Measurements from ENCODE around the gene SAMD1. TPM values are rescaled to one million over a fixed set of nuclear protein-coding genes. Genes with fewer than 3 reads are reported as not detected.

Gene SAMD1
- total RNA-seq, 1 experiment from 2014 or later, result 62.2 TPM

GRCh38 chr19:14116525-14116917 is 26.0 kb upstream of the SAMD1 start:
- POLR2A ChIA-PET (ENCODE audit: unreplicated experiment), result no interaction called here
- CTCF ChIA-PET, result no interaction called here
- no peak for DNase-seq
- peaks cover 3% of the 10 kb centered on the region; the same call in 1 of the 2 replicates for H3K36me3 ChIP-seq (ENCODE audit: low read depth, low read length)
- no peaks in the 10 kb centered on the region for H3K27me3 ChIP-seq (ENCODE audit: low read length)
- H3K4me3 ChIP-seq (ENCODE audit: low read length), result peak overlapping the region; percentile 78
- H3K9me2 ChIP-seq (replicated peaks; ENCODE audit: low read length), result no peaks in the 10 kb centered on the region
- no peaks in the 10 kb centered on the region for H3K9me3 ChIP-seq (ENCODE audit: low read length)
- peaks cover 32% of the 10 kb centered on the region for H3K79me2 ChIP-seq (ENCODE audit: low read length)
- no peak for TF ChIP-seq EZH2phosphoT487 (IDR thresholded peaks at IDR 0.05; ENCODE audit: borderline replicate concordance, low read length)
- BruUV-seq (replicated peaks), result no TSS peak
- H3K4me2 ChIP-seq (ENCODE audit: low read length), result peak overlapping the region; percentile 92
- ATAC-seq, result no peak
- peaks cover 17% of the 10 kb centered on the region for H3K4me1 ChIP-seq (ENCODE audit: insufficient read depth, low read length)
- no peaks in the 10 kb centered on the region for H4K20me1 ChIP-seq (ENCODE audit: low read length)
- H2AFZ ChIP-seq (ENCODE audit: low read length), result peak overlapping the region; percentile 42
- intact Hi-C loops (cut with micrococcal nuclease), result no loop called here
- peaks cover 11% of the 10 kb centered on the region for H3F3A ChIP-seq (ENCODE audit: low read length, unreplicated experiment)
- H3K27ac ChIP-seq (ENCODE audit: low read length), result no peak overlapping the region
- H3K9ac ChIP-seq (ENCODE audit: low read length), result peak overlapping the region; percentile 60

DNA sequence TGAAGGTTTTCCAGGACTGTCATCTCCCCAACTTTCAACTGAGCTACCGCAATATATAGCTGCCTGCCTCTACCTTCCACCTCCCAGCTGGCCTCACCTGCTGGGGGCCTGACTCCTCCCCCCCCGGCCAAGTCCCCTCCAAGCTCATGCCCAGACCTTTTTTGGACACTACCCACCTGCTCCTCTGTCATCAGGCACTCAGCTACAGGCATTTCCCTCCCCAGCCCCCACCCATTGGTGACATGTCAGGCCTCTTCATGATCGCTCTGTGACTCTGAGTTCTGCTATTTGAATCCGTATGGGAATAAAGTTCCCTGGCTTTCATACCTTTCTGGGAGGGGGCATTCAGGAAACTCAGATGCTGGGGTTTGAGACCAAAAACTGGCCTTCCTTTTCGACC is 25.2 kb upstream of the SAMD1 start:
- peak overlapping the region; percentile 92 for H3K4me2 ChIP-seq (ENCODE audit: low read length)
- intact Hi-C loops (cut with micrococcal nuclease), result no loop called here
- H3K79me2 ChIP-seq (ENCODE audit: low read length), result peaks cover 32% of the 10 kb centered on the region
- H3K9me3 ChIP-seq (ENCODE audit: low read length), result no peaks in the 10 kb centered on the region
- ChIA-PET CTCF (no interaction called here), POLR2A (ENCODE audit: unreplicated experiment) (interaction anchor here (0.6 kb wide), 1 partner anchor 287 kb away, joined by 5 read pairs; no protein-coding TSS in a partner anchor)
- TF ChIP-seq EZH2 (IDR thresholded peaks at IDR 0.05; ENCODE audit: low read length, unreplicated experiment) (no peak), CTCF (conservative IDR thresholded peaks at IDR 0.05; ENCODE audit: low read depth, low read length) (no peak), EZH2phosphoT487 (IDR thresholded peaks at IDR 0.05; ENCODE audit: borderline replicate concordance, low read length) (no peak)
- H3F3A ChIP-seq (ENCODE audit: low read length, unreplicated experiment), result peaks cover 11% of the 10 kb centered on the region
- no peaks in the 10 kb centered on the region for H4K20me1 ChIP-seq (ENCODE audit: low read length)
- ATAC-seq, result no peak
- no TSS peak for BruUV-seq (replicated peaks)
- no peaks in the 10 kb centered on the region for H3K36me3 ChIP-seq (ENCODE audit: low read depth, low read length)
- no peak overlapping the region for H2AFZ ChIP-seq (ENCODE audit: low read length)
- H3K27ac ChIP-seq (ENCODE audit: low read length), result no peak overlapping the region
- peak overlapping the region; percentile 78; the same call in 1 of the 2 replicates for H3K4me3 ChIP-seq (ENCODE audit: low read length)
- H3K9ac ChIP-seq (ENCODE audit: low read length), result no peak overlapping the region
- no peaks in the 10 kb centered on the region for H3K27me3 ChIP-seq (ENCODE audit: low read length)
- H3K4me1 ChIP-seq (ENCODE audit: insufficient read depth, low read length), result peaks cover 17% of the 10 kb centered on the region
- no peaks in the 10 kb centered on the region for H3K9me2 ChIP-seq (replicated peaks; ENCODE audit: low read length)
- DNase-seq, result no peak

DNA sequence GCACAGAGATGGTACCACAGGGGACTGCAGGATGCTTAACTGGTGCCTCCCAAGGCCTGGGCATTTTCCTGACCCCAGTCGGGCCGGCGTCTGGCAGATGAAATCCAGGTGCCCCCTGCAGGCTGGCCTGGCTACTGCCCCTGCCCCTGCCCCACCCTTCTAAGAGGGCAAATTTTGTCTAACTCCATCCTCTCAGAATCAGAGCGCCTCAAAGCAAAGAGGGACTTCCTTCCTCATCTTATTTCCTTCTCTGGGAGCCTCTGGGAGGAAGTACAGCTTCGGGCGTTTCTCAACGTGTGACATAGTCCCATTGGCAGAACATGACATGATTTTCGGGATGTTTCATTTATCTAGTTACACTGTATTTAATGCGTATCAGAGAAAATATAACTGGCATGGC is 24.3 kb upstream of the SAMD1 start:
- CTCF ChIA-PET, result no interaction called here
- peak; percentile 46 for DNase-seq

More for the DNA sequence above, 24.3 kb upstream of the SAMD1 start:
- Histone ChIP-seq H3K4me1 (ENCODE audit: insufficient read depth, low read length) (peaks cover 17% of the 10 kb centered on the region), H3K79me2 (ENCODE audit: low read length) (peaks cover 36% of the 10 kb centered on the region), H3K9ac (ENCODE audit: low read length) (no peak overlapping the region), H3K36me3 (ENCODE audit: low read depth, low read length) (no peaks in the 10 kb centered on the region), H3K9me2 (replicated peaks; ENCODE audit: low read length) (no peaks in the 10 kb centered on the region), H3K4me3 (ENCODE audit: low read length) (no peak overlapping the region), H3K27ac (ENCODE audit: low read length) (no peak overlapping the region), H2AFZ (ENCODE audit: low read length) (no peak overlapping the region), H4K20me1 (ENCODE audit: low read length) (no peaks in the 10 kb centered on the region), H3K9me3 (ENCODE audit: low read length) (no peaks in the 10 kb centered on the region), H3K27me3 (ENCODE audit: low read length) (no peaks in the 10 kb centered on the region), H3K4me2 (ENCODE audit: low read length) (no peak overlapping the region), H3F3A (ENCODE audit: low read length, unreplicated experiment) (peaks cover 9% of the 10 kb centered on the region)
- no TSS peak for BruUV-seq (replicated peaks)
- intact Hi-C loops (cut with micrococcal nuclease), result no loop called here
- POLR2A ChIA-PET (ENCODE audit: unreplicated experiment), result no interaction called here
- no peak for ATAC-seq
- TF ChIP-seq CTCF (conservative IDR thresholded peaks at IDR 0.05; ENCODE audit: low read depth, low read length) (peak; percentile 73), EZH2 (IDR thresholded peaks at IDR 0.05; ENCODE audit: low read length, unreplicated experiment) (no peak)

Data from PC-3 (cell line).